ENCODE measurements around the gene SPTY2D1.
"Not testable (repeated sequence)": the region's sequence is repeated elsewhere in the genome, so short reads cannot be mapped to it uniquely, and the experiment has no call there.

The SPTY2D1 gene, protein sequence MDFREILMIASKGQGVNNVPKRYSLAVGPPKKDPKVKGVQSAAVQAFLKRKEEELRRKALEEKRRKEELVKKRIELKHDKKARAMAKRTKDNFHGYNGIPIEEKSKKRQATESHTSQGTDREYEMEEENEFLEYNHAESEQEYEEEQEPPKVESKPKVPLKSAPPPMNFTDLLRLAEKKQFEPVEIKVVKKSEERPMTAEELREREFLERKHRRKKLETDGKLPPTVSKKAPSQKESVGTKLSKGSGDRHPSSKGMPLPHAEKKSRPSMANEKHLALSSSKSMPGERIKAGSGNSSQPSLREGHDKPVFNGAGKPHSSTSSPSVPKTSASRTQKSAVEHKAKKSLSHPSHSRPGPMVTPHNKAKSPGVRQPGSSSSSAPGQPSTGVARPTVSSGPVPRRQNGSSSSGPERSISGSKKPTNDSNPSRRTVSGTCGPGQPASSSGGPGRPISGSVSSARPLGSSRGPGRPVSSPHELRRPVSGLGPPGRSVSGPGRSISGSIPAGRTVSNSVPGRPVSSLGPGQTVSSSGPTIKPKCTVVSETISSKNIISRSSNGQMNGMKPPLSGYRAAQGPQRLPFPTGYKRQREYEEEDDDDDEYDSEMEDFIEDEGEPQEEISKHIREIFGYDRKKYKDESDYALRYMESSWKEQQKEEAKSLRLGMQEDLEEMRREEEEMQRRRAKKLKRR

DNA sequence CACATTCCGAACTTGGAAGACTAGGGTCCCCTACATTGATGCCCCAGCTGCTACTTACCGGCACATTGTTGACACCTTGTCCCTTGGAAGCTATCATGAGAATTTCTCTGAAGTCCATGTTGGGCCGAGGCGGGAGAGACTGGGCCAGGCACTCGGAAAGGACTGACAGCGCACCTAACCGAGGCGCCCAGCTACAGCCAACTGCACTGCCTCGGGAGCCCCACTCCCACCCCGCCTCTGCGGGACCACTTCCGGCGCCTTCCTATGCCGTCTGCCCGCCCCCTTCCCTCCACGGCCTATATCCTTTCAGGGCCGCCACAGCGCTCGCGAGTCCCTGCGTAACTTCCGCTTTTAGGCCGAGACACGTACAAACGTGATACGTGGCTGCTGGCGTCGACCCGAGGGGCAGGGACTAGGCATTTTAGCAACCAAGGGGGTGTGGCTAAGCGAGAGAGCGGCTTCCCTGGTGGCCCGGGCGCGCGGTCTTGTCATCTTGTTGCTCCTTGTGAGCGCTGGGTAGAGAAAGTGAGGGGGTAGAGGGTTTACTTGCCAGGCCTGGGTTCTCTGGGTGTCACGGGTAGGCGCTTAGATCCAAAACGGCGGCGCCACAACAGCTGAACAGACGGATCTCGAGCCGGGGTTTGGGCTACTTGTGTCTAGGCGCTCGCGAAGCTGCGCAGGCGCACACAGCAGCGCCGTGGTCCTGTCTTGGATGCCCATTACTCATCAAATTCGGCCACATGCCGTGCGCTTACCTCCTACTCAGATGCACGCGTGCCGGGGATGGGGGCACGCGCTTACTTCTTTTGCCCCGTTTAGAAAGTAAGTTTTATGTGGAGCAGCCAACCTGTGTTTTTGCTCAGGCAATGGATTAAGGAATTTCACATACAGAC is at the start of gene SPTY2D1:
Gene SPTY2D1 (minus strand): TSS at position 203 of the 893 bp plus-strand sequence. CDS start 85 bp downstream, at position 118.
- DNase-seq, result peak; percentile 99

DNA sequence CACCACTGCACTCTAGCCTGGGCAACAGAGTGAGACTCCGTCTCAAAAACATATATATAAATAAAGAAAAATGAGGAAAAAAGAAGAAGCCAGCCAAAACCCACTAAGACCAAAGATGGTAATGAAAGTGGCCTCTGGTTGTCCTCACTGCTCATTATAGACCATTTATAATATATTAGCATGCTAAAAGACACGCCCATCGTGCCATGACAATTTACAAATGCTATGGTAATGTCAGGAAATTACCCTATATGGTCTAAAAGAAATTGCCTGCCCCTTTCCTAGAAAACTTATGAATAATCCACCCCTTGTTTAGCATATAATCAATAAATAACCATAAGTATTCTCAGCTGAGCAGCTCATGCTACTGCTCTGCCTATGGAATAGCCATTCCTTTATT is 48.3 kb upstream of the SPTY2D1 start:
- no peak for DNase-seq

DNA sequence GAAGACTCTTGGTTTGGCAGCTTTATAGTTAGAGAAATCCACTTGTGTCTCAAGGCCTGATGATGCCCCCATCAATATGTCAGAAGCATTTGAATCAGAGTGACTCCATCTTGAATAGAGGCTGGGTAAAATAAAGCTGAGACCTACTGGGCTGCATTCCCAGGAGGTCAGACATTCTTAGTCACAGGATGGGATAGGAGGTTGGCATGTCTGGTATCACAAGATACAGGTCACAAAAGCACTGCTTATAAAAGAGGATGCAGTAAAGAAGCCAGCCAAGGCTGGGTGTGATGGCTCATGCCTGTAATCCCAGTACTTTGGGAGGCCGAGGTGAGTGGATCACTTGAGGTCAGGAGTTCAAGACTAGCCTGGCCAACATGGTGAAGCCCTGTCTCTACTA is 47.8 kb upstream of the SPTY2D1 start:
- DNase-seq, result not testable (repeated sequence)

DNA sequence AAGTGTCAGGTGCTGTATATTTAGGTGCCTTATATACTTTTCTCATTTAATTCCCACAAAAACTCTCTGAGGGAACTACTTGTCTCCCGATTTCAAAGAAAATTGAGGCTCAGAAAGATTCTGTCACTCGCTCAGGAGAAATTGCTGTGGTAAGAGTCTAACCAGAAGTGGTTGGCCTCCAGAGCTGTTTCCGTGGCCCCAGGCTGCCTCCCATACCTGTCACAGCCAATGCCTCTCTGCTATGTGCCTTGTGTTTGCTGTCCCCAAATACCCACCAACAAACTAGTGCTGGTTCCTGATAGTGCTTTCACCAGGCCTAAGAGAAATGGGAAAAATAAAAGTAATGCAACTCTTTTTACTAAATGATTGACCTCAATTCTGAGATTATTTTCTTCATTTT is 43.4 kb upstream of the SPTY2D1 start:
- DNase-seq, result no peak

DNA sequence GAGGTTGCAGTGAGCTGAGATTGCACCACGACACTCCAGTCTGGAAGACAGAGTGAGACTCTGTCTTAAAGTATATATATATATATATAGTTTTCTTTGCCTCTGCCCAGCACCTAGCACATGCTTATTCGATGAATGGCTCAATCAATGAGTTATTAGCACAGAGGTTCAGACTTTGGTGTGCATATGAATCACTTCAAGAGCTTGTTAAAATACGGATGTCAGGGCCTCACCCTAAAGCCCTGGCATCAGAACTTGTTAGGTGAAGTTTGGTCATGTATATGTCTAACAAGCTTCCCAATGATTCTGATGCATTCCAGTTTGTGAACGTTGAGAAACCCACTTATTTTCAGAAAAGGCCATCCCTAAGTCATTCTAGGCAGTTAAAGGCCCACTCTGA is 42.7 kb upstream of the SPTY2D1 start:
- no peak for DNase-seq

DNA sequence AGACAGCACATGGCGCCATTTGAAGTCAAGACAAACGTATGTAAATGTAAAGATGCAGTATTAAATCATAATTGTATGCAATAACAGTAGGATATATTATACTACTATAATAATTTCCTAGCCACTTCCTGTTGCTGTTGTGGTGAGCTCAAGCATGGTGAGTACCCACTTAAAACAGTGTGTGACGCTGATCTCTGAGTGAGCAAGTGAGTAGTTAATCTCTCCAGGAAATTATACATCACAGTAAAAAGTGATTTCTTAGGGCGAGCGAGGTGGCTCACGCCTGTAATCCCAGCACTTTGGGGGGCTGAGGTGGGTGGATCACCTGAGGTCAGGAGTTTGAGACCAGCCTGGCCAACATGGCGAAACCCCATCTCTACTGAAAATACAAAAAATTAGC is 38.1 kb upstream of the SPTY2D1 start:
- peak; percentile 53 for DNase-seq

DNA sequence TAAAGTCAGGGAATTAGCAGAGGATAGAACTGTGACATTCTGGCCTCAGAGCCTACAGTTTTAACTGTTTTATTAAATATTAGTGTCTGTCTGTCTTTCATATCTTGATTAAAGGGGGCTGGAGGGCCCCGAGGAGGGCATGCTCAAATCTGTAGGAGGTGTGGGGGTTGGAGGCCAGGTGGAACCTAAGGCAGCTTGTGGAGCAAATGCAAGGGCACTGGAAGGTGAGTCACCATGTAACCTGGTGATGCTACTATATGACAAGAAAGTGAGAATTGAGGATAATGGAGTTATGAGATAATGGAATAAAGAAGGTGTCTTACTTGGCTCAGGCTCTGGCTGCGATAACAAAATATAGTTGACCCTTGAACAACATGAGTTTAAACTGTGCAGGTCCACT is 37.1 kb upstream of the SPTY2D1 start:
- DNase-seq, result no peak

DNA sequence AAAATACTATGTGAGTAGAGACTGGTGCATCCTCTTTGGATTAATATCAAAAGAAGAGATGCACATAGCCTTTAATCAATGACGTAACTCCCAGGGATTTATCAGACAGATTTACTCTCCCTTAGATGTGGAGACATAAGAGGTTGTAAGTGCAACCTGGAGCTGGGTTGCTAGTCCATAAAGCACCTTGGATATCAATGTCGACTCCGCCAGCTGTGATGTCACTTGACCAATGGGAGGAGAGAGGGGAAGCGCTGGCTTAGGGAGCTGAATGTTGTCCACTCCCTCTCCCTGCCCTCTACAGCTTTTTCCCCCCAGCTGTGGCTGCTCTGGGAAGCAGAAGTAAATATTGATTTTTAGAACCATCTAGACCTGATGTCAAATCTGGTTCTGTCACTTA is 35.6 kb upstream of the SPTY2D1 start:
- DNase-seq, result no peak

DNA sequence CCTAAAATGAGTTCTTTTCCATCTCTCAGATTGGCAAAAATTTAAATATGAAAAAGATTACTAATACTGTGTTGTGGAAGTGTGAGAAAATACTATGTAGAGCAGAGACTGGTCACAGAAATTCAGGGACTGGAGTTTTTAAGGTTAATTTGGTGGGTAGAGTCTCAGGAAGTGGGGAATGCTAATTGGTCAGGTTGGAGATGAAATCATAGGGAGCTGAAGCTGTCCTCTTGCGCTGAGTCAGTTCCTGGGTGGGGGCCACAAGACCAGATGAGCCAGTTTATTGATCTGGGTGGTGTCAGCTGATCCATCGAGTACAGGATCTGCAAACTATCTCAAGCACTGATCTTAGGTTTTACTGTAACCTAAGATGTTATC is 35.1 kb upstream of the SPTY2D1 start:
- no peak for DNase-seq

DNA sequence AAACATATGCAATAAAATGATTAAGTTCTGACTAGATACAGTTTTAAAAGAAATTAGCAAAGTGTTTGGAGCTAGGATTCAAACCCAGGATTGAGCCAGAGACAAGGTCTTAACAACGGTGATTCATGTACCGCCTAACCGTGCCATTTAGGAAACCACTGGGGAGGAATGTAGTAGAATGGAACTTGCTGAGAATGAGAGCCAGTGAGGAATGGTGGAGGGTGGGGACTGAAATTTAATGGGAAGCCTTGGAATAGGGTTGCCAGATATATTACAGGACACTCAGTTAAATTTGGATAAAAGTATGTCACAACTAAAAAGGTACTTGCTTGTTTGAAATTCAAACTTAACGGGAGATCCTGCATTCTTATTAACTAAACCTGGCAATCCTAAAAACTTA is 34.0 kb upstream of the SPTY2D1 start:
- no peak for DNase-seq

DNA sequence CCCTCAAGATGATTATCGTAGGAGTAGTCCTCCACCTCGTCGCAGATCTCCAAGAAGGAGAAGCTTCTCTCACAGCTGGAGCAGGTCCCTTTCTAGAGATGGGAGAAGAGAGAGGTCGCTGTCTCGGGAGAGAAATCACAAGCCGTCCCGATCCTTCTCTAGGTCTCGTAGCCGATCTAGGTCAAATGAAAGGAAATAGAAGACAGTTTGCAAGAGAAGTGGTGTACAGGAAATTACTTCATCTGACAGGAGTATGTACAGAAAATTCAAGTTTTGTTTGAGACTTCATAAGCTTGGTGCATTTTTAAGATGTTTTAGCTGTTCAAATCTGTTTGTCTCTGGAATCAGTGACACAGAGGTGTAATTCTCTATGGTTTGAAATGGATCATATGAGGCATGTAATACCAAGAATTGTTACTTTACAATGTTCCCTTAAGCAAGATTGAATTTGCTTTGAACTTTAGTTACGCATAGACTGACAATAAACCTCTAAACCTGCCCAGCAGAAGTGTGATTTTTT is 31.3 kb upstream of the SPTY2D1 start:
- not testable (repeated sequence) for DNase-seq

DNA sequence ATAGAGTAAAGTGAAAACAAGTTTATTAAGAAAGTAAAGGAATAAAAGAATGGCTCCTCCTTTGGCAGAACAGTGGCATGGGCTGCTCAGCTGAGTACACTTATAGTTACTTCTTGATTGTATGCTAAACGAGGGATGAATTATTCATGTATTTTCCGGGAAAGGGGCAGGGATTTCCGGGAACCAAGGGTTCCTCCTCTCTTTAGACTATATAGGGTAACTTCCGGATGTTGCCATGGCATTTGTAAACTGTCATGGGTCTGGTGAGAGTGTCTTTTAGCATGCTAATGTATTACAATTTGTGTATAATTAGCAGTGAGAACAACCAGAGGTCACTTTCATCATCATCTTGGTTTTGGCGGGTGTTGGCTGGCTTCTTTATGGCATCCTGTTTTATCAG is 23.5 kb upstream of the SPTY2D1 start:
- no peak for DNase-seq

DNA sequence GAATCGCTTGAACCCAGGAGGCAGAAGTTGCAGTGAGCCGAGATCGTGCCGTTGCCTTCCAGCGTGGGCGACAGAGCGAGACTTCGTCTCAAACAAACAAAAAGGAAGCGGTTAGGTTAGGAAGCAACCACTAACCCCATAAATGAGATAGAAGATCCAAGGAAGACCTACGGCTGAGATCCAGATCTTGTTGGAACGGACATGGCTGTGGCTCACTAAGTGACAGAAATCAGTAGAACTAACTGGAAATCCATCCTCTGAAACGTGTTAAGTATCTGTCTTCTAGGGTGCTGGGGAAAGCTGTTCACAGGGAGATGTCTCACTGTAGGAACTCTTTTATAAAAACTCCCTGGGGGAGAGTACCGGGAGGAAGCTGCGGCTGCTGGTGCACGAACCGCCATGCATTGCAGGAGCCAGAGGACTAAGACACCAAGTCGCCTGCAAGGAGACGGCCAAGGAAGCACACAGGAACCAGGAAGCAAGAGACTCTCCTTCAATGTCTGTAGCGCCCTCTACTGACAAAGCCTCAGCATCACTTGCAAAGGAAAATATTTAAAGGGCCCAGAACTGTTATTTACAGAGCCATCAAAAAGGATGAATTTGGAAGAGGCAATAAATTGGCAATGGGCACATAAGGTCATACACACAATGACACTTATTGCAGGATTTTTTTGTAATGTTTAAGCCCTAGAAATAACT is 16.9 kb upstream of the SPTY2D1 start:
- DNase-seq, result peak; percentile 21

DNA sequence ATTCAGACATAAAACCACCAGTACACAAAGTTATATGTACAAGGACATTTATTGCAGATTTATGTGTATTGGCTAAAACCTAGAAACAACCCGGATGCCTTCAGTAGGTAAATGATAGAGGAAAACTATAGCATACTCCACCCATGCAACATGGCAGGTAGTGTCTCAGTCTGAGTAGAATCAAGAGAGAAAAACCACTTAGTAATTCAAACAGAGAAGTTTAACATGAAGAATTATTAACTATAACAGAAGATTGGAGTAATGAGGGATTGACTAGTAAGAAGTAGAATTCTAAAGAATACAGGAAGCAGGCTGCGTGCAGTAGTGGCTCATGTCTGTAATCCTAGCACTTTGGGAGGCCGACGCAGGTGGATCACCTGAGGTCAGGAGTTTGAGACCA is 16.2 kb upstream of the SPTY2D1 start:
- no peak for DNase-seq

DNA sequence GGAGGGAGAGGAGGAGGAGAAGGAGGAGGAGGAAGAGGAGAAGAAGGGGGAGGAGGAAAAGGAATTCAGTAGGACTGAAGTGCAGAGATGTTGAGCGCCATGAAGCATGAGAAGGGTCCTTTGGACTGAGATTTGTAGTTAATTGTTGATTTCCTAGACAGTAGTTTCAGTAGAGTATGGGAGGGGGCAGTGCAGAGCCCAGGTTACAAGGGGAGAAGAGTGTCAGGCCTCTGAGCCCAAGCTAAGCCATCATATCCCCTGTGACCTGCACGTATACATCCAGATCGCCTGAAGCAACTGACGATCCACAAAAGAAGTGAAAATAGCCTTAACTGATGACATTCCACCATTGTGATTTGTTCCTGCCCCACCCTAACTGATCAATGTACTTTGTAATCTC is 8.9 kb upstream of the SPTY2D1 start:
- DNase-seq, result not testable (repeated sequence)

DNA sequence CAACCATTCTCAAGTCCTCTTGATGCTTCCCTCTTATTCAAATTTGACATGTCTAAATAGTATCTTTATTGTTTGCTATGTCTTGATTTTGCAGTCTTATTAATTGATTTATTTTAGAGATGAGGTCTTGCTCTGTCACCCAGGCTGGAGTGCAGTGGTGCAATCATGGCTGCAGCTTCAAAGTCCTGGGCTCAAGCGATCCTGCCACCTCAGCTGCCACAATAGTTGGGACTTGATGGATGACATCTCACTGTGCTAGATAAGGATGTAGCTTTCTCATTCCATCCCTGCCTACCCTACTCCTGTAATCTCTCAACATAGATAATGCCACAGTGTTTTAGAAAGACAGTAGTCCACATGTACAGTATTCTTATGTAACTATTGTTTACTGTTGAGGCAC is 7.5 kb upstream of the SPTY2D1 start:
- DNase-seq, result no peak

DNA sequence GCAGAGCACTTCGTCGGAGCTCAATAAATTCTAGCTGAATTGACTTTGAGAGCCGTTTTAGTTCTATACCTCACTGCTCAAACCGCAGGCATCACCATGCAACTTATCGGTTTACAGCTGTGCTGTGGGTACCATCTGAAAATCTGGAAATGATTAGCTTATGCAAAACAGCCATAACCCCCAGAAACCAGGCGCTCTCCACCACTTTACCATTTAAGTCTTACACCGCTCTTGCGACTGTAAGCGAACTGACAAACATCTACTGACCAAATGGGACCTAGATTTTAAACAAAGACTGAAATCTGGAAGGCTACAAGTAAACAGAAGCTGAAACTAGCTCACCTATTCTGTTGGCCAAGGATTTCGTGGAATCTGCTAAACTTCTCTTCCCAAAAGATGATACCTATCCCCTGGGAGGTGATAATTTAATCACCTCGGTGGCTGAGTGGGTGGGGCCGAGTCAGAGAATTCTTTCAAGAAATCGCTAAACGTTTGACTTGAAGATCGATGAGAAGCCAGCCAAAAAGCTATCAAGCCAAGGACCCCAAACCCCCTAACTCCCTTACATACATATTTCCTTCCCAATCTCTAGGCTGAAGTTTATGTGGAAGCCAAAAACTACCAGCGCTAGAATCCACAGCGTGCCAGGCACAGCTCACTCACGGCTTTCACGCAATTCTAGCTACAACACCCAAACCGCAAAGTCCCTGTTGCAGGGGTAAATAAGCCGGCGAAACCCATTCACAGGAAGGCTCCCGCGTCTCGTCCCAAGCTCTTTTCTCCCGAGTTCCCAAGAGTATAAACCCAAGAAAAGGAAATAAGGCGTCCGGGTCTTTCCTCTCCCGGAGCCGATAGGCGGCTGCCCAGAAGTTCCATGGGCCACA is 644 bp downstream of the SPTY2D1 start:
- DNase-seq, result no peak

DNA sequence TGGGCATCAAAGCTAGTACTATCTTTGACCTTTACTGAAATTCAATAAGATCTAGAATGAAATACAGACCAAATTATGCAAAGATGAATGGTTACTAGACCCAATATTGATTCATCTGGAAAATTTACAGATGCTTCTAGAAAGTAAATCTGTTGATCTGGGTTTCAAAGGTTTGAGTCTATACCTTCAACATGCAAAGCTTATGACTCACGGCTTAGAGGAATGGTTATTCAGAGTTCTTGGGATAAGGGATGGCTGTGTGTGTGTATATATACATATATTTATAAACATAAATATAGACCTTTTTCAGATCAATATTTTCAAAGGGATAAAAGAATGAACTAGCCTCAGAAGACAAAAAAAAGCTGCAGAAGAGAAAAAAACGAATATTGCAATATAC is 1.3 kb downstream of the SPTY2D1 start:
- no peak for DNase-seq

DNA sequence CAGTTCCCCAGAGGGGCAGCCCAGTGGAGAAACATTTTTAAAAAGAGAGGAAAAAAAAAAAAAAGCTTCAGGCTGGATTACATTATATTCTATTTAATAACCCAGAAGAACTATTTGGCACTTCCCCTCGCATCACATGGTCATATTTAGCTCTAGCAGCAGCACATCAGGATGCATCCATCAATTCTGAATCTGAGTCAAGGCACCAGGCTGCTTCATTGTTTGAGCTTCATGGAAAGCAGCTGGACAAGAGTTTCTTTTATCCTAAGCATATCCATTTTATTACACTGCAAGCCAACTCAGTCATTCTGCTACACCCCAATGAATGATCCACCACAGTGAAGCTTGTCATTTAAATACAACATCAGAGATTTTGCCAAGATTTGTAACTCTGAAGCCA is 10.0 kb downstream of the SPTY2D1 start:
- DNase-seq, result no peak

DNA sequence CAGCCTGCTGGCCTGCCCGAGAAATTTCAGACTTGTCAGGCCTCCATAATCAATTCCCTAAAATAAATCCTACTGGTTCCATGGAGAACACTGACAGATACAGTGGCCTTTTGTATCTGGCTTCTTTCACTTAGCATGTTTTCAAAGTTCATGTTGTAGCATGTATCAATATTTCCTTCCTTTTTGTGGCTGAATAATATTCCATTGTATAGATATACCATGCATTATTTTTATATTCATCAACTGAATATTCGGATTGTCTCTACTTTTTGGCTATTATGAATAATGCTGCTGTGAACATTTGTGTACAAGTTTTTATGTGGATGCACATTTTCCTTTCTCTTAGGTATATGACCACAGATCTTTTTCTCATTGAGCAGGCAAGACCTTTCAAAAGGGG is 10.4 kb downstream of the SPTY2D1 start:
- no peak for DNase-seq

DNA sequence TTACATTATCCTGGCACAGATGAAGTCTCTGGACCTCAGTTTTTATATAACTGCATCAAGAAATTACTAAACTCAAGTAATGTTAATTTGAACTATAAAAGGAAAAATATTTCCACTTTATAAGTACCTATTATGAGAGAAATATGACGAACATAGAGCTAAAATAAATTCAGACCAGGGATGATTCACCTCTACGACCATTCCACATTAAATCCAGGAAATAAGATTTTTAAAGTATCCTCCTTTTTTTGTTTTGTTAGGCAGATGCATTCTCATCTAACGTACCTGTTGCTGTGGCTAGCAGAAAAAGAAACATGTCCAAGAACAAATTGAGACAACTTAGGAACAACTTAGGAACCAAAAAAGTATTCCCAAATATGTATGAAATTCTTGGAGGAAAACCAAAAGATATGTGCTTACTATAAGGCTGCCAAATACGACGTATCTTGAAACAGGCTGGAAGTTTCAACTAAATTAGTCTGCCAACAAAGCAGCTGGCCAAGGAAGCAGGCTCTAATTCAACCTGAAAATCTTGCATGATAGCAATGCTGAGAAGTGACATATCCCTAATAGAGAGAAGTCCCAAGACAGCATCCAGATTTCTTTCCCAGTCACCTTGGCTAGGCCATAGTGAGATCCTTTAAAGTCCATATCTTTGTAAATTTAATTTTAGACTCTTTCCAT is 15.7 kb downstream of the SPTY2D1 start:
- no peak for DNase-seq
